GM21619 (cell line): ENCODE results near the gene MYD88.

Source experiments
- ATAC-seq: cut with Tn5 transposase; IDR thresholded peaks from one replicate; pipeline ENCODE4 v1.9.1; 2021; ENCODE audit not compliant: unreplicated experiment

The MYD88 gene

DNA sequence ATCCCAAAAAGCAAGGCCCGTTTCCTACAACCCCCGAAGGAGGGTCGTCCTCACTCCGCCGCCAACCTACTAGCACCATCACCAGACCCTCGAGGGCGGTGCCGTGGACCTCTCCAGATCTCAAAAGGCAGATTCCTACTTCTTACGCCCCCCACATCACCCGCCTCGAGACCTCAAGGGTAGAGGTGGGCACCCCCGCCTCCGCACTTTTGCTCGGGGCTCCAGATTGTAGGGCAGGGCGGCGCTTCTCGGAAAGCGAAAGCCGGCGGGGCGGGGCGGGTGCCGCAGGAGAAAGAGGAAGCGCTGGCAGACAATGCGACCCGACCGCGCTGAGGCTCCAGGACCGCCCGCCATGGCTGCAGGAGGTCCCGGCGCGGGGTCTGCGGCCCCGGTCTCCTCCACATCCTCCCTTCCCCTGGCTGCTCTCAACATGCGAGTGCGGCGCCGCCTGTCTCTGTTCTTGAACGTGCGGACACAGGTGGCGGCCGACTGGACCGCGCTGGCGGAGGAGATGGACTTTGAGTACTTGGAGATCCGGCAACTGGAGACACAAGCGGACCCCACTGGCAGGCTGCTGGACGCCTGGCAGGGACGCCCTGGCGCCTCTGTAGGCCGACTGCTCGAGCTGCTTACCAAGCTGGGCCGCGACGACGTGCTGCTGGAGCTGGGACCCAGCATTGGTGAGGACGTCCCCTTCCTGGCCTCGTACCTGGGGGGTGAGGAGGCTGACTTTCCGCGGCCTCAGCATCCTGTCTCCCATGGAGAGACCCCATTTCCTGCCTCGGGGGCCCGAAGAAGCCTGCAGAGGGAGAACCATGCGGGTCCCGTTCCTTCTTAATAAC lies at the start of gene MYD88:
Gene MYD88, plus strand, starts transcription at position 313 of the 842 bp plus-strand sequence. Its CDS starts 40 bp downstream, at position 353.
- peak; percentile 34 for ATAC-seq

- no peak for ATAC-seq
Observed at GRCh38 chr3:38089163-38089562, 49.3 kb upstream of the MYD88 start.

- ATAC-seq: no peak
Observed at GRCh38 chr3:38090453-38090852, 48.0 kb upstream of the MYD88 start.

DNA sequence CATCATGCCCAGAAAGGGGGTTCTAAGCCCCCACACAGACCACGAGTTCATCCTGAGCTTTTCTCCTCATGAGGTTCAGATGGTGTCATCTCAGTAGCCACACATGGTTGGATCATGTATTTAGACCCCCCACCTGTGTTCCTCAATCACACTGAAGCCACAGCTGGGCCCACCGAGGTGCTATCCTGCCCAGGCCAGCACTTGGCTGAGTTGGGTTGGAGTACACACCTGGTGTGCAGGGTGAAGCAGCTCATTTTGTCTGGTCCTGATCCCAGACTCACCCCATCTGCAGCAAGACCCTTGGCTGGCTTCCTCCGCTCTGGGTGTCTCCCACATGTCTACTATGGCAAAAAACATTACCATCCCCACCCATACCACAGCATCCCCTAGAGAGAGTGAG lies 43.5 kb upstream of the MYD88 start:
- ATAC-seq: no peak

GRCh38 chr3:38095669-38096483 lies 42.6 kb upstream of the MYD88 start:
- ATAC-seq: no peak

DNA sequence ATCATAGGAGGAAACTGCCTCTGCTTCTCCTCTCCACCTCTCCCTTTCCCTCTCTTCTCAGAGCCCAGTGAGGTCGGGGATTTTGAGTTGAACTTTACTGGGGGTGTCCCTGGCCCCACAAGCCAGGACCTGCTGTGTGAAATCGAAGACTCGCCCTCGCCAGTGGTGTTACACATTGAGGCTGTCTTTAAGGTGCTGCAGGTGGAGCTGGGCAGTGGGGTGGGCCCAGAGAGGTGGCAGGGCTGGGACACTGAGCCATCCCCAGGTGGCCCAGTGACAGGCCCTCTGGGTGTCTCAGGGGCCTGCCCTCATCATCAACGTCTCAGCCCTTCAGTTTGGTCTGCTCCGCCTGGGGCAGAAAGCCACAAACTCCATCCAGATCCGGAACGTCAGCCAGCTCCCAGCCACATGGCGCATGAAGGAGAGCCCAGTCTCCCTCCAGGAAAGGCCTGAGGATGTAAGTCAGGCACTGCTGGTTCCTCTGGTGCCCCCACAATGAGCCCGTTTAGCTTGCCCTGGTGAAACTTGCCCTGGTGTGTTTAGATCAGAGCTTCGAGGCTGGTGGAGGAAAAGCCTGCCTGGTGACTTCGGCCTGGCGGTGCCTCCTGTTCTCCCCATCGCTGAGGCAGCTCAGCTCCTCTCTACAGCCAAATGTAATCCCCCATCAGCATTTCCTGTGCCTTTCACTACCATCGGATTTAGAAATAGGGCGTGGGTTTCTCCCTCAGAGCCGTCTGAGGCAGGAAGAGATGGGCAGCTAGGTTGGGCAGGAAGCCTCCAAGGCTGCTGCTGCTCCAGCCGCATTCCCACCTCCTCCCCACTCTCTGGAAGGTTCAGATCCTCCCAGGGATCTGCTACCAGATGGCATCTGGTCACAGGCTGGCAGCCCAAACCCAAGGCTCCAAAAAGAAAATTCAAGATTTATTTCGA lies 40.8 kb upstream of the MYD88 start:
- ATAC-seq: no peak

DNA sequence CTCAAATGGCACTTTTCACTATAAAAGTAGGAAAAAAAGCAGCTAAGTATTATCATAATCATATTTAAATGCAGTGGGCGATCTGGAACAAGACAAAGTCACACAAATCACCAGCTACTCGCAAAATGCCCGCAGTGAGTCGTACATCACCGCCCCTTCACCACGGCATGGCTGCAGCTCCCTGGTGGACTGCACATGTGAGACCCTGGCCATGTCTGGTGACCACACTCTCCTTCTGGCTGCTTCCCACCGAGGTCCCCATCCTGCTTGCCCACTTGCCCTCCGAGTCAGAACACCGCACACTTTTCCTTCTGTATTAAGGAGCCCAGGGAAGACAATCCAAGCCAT lies 40.1 kb upstream of the MYD88 start:
- no peak for ATAC-seq

GRCh38 chr3:38099518-38099917 lies 38.9 kb upstream of the MYD88 start:
- no peak for ATAC-seq

DNA sequence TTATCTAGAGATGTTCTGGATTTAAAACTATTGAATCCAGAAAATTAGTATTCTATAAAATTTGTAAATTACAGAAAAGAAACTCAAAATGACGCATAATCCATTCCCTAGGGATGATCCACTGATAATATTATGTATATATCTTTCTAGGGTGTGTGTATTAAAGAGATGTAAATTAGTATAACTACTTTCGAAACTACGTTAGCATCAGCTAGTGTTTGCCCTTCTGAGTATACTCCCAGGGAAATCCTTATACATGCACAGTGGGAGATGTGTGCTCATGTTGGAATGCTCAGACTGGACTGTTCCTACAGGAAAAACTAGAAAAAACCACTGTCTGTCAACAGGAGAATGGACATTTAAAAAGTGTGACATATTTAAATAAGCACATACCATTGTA lies 38.0 kb upstream of the MYD88 start:
- no peak for ATAC-seq

DNA sequence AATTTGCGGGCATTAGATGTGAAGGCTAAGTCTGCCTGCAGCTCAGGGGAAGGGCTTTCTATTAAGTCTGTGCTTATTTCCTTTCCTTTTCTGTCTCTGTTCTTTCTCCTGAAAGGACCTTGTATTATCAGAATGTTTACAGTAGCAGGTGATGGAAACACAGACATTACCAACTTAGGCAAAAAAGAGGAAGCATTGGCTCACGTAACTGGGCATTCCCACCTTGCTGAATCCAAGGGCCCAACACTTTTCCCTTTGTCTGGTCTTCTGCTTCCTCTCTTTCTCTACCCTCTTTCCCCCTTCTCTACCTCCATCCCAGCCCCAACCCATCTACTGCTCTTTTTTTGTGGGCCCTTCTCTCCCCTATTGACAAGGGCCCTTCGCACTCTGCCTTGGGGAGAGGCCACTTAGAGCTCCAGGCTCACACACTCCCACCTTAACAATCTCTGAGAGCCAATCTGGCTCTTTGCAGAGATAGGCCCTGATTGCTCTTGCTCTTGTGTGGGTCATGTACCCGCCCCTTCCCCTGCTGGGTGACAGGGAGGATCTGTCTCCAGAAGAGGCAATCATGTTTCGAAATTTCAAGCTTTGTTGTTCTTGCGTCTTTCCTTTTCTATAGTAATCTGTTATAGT lies 36.5 kb upstream of the MYD88 start:
- ATAC-seq: no peak

DNA sequence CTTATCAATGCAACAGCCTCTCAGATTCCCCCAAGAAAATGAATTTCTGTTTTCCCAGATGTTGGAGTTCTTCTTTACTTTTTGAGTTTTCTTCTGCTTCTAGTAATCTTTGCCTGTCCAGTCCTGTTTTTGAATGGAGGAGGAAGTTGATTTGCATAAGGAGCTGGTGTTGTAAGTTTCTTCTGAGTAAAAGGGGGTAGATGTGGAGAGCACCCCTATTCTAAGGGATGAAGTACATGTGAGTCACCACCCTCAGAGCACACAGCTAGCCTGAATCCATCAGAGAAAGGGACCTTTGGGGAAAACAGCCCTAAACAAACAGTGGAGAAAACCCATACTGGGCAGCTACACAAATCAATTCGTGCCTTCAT lies 36.0 kb upstream of the MYD88 start:
- no peak for ATAC-seq

DNA sequence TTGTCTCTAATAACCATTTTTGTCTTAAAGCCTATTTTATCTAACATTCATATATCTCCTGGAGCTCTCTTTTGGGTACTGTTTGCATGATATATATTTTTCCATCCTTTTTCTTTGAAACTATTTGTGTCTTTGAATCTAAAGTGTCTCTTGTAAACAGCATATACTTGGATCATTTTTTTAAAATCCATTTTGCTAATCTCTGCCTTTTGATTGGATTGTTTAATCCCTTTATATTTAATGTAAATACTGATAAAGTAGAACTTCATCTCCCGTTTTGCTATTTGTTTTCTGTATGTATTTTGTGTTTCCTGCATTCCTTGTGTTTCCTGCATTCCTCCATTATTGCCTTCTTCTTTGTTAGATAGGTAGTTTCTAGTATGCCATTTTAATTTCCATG lies 32.9 kb upstream of the MYD88 start:
- ATAC-seq: no peak

DNA sequence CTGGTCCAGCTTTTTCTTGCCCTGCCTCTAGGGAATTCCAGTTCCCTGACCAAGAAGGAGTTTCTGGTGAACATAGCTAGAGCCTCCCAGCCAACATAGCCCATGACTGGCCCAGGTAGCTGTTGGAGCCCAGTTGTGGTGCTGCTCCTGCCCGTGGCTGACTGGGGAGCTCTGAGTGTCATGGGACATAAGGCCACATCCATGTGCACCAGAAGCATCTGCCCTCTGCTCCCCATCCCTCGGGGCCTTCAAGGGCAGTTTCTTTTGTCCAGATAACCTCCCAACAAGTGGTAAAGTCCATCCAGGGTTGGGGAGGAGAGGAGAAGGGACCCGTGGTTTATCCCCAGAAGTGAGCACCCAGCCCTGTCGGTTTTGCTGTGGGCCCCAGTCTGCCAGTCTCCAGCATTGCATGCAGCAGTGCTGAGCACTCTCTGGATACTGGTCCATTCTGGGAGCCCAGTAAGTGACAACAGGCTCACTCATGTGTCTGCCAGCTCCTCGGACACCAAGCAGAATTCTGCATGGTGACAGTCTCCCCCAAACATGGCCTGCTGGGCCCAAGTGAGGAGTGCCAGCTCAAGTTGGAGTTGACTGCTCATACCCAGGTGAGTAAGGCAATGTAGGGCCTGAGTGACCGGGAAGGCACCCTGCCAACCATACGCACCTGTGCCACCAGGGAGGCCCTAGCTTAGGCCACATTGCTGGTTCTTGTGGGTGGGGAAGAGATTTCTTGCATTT lies 30.4 kb upstream of the MYD88 start:
- no peak for ATAC-seq

DNA sequence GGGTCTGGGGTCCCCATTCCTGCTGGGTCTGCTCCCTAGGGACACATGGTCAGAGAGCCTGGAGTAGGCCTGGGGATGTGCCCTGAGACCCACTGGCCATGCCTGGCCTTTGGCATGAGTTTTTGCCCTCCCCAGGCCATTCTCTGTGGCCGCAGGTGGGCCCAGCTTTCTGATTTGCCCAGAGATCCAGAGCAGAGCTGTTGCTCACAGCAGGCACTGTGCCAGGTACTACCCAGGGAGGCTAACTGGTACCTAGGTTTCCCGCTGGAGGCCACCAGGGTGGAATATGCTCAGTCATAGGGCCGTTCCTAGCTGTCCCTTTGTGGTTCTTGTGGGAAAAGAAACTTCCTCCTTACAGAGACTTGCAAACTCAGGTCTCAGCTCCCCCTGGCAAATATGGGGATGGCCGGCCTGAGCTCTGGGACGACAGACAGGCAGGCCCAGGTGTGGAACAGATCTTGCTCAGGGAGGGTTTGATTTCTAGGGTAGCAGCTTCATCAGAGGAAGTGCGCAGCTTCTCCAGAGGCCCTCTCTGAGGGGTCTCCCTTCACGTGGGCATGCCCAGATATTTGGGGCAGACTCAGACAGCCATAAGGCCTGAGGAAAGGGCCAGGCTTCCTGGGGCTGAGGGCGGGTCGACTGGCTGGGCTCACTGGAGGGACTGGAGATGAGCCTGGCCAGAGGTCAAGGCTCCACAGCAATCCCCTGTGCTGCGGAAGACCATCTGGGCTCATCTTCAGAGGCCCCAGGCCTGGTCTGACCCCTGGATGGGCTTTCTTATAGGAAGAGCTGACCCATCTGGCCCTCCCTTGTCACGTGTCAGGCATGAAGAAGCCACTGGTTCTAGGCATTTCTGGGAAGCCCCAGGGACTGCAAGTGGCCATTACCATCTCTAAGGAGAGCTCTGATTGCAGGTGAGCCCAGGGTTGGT lies 29.5 kb upstream of the MYD88 start:
- no peak for ATAC-seq

GRCh38 chr3:38109580-38110313 lies 28.7 kb upstream of the MYD88 start:
- ATAC-seq: no peak

DNA sequence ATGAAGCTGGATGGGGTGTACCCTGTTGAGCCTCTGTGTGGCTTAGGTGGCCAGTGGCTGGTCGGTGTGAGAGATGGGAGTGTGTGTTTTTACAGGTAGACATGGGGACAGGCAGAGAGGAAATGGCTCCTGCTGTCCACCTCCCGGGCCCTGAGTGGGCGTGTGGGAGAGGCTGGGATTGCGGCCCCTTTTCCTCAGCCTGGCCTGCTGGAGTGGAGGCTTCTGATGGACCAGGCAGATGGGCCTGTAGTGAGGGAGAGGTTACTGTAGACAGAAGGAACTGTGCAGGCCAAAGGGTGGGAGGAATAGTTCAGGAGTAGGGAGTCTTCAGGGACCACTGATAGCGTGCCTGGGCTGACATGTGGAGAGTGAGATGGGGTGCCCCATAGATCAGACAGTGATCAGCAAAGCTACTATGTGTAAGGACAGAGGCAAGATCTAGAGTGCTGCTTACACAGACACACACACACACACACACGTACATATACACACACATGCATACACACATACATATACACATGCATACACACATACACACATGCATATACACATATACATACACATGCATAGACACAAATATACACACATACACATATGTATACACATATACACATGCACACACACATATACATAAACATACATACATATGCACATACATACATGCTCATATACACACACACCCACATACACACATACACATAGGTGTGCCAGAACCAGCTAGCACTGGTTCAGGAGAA lies 28.0 kb upstream of the MYD88 start:
- no peak for ATAC-seq

- no peak for ATAC-seq
Observed at GRCh38 chr3:38111201-38111600, 27.3 kb upstream of the MYD88 start.
